ENCODE results near the gene MAP3K1. TPM values are rescaled to one million over a fixed set of nuclear protein-coding genes. Genes with fewer than 3 reads are reported as not detected.
A peak's percentile ranks its signal among the peaks of the same experiment; 100 is the strongest.

The MAP3K1 gene
- total and polyA plus RNA-seq, 7 donors, result 3.0 to 12.5 (median 8.4) TPM

GRCh38 chr5:56814361-56814962 lies 887 bp upstream of the MAP3K1 start:
- intact Hi-C loops (cut with DNase I), result loop anchor here (10.0 kb wide), 2 partner anchors 330 to 820 kb away; partner anchors contain the start of gene IL6ST
- Histone ChIP-seq H3K4me3 (peak overlapping the region; percentile 66 to 88 (median 72)), H3K27me3 (no peaks in the 10 kb centered on the region), H3K27ac (peak overlapping the region; percentile 84 to 93 (median 86)), H3K36me3 (no peaks in the 10 kb centered on the region), H3K4me1 (peaks cover 0 to 9% (median 3%) of the 10 kb centered on the region in 4 donors), H3K9me3 (no peaks in the 10 kb centered on the region)
- WGBS, 2 donors, result 1 to 2% methylated on average over 31 of the region's 31 CpGs
- no peak for TF ChIP-seq CTCF (IDR thresholded peaks at IDR 0.05)
- TF ChIP-seq EP300 (IDR thresholded peaks at IDR 0.05), result no peak
- TF ChIP-seq POLR2AphosphoS5 (IDR thresholded peaks at IDR 0.05), result no peak
- TF ChIP-seq POLR2A (IDR thresholded peaks at IDR 0.05), result no peak
- DNase-seq, result no peak

- TF ChIP-seq POLR2A (IDR thresholded peaks at IDR 0.05) (no peak), POLR2AphosphoS5 (IDR thresholded peaks at IDR 0.05) (no peak)
- Histone ChIP-seq H3K27ac (peak overlapping the region; percentile 84 to 93 (median 86)), H3K4me1 (peaks cover 0 to 9% (median 3%) of the 10 kb centered on the region in 4 donors), H3K9me3 (no peaks in the 10 kb centered on the region), H3K4me3 (peak overlapping the region; percentile 66 to 88 (median 72)), H3K27me3 (no peaks in the 10 kb centered on the region), H3K36me3 (no peaks in the 10 kb centered on the region)
- 0 to 1% methylated on average over 116 of the region's 116 CpGs for WGBS, 2 donors
- peak; percentile 68 for DNase-seq
- intact Hi-C loops (cut with DNase I), result loop anchor here (5.0 to 10.0 kb wide), 5 partner anchors 91 to 821 kb away; partner anchors contain the start of genes GPBP1, IL6ST, MIER3 and SETD9
Observed at GRCh38 chr5:56815658-56816545, 553 bp downstream of the MAP3K1 start.

GRCh38 chr5:56816546-56817081 lies 1.3 kb downstream of the MAP3K1 start:
- intact Hi-C loops (cut with DNase I), result loop anchor here (5.0 to 10.0 kb wide), 5 partner anchors 91 to 822 kb away; partner anchors contain the start of genes GPBP1, IL6ST, MIER3 and SETD9
- Histone ChIP-seq H3K4me1 (peaks cover 0 to 9% (median 3%) of the 10 kb centered on the region in 4 donors), H3K9me3 (no peaks in the 10 kb centered on the region), H3K27ac (peak overlapping the region; percentile 84 to 93 (median 86)), H3K4me3 (peak overlapping the region; percentile 66 to 88 (median 72)), H3K27me3 (no peaks in the 10 kb centered on the region), H3K36me3 (no peaks in the 10 kb centered on the region)
- TF ChIP-seq POLR2A (IDR thresholded peaks at IDR 0.05) (no peak), POLR2AphosphoS5 (IDR thresholded peaks at IDR 0.05) (peak in 2 of 4 donors; percentile 12 to 13)
- peak; percentile 76 for DNase-seq
- WGBS, 2 donors, result 0% methylated on average over 43 of the region's 43 CpGs

- H3K9me3 ChIP-seq, result no peaks in the 10 kb centered on the region
- intact Hi-C loops (cut with DNase I), result loop anchor here (5.0 to 10.0 kb wide), 5 partner anchors 90 to 823 kb away; partner anchors contain the start of genes GPBP1, IL6ST, MIER3 and SETD9
- H3K4me1 ChIP-seq, result peaks cover 0 to 9% (median 3%) of the 10 kb centered on the region in 4 donors
- WGBS, 2 donors, result 19 to 23% methylated on average over 8 of the region's 8 CpGs
- H3K4me3 ChIP-seq, result peak overlapping the region; percentile 66 to 88 (median 72)
- H3K27me3 ChIP-seq, result no peaks in the 10 kb centered on the region
- H3K36me3 ChIP-seq, result no peaks in the 10 kb centered on the region
- no peak for TF ChIP-seq EP300 (IDR thresholded peaks at IDR 0.05)
- no peak for TF ChIP-seq POLR2A (IDR thresholded peaks at IDR 0.05)
- TF ChIP-seq POLR2AphosphoS5 (IDR thresholded peaks at IDR 0.05), result no peak
- no peak for TF ChIP-seq CTCF (IDR thresholded peaks at IDR 0.05)
- peak overlapping the region; percentile 84 to 93 (median 86) for H3K27ac ChIP-seq
- DNase-seq, result no peak
Observed at GRCh38 chr5:56817263-56818014, 2.1 kb downstream of the MAP3K1 start.

- peak overlapping the region in 1 of 4 donors; percentile 9 for H3K4me3 ChIP-seq
- intact Hi-C loops (cut with DNase I), result loop anchor here (5.0 to 10.0 kb wide), 5 partner anchors 89 to 824 kb away; partner anchors contain the start of genes GPBP1, IL6ST, MIER3 and SETD9
Observed at GRCh38 chr5:56818450-56819037, 3.2 kb downstream of the MAP3K1 start.

More at GRCh38 chr5:56818450-56819037, 3.2 kb downstream of the MAP3K1 start:
- peaks cover 0 to 12% (median 5%) of the 10 kb centered on the region in 4 donors for H3K4me1 ChIP-seq
- no peak for DNase-seq
- WGBS, 2 donors, result 40 to 67% methylated on average over 3 of the region's 3 CpGs
- H3K27me3 ChIP-seq, result no peaks in the 10 kb centered on the region
- no peak for TF ChIP-seq POLR2A (IDR thresholded peaks at IDR 0.05)
- no peak for TF ChIP-seq CTCF (IDR thresholded peaks at IDR 0.05)
- TF ChIP-seq EP300 (IDR thresholded peaks at IDR 0.05), result no peak
- no peak for TF ChIP-seq POLR2AphosphoS5 (IDR thresholded peaks at IDR 0.05)
- H3K9me3 ChIP-seq, result no peaks in the 10 kb centered on the region
- H3K27ac ChIP-seq, result peak overlapping the region in 3 of 4 donors; percentile 0 to 11 (median 4)
- H3K36me3 ChIP-seq, result no peaks in the 10 kb centered on the region
